Measurements from ENCODE around the gene SPEG. TPM values are rescaled to one million over a fixed set of nuclear protein-coding genes. Genes with fewer than 3 reads are reported as not detected.
A peak's percentile ranks its signal among the peaks of the same experiment; 100 is the strongest.
"Not testable (repeated sequence)": the region's sequence is repeated elsewhere in the genome, so short reads cannot be mapped to it uniquely, and the experiment has no call there.

Gene SPEG
- total RNA-seq, 2 donors from 2014 or later = 23.1 to 29.8 TPM

DNA sequence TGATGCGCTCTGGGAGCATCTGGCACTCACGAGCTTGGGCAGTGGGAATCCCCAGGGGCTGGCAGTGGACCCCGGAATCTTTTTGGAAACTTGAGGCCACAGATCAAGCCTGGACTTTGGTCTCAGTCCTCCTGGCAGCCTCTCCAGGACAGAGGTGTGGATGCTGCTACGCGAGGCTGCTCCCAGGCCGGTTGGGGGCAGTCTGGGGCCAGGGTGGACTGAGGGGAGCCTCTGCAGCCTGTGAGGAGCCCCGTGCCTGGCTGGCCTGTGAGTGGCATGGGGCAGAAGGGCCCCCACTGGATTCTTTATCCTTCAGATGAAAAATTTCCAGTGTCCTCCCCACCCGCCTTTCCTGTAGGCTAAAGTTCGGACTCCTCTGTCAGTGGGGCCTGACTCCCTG lies 29.2 kb upstream of the SPEG start:
- Mint-ChIP-seq H3K4me3 (no peak overlapping the region), H3K27ac (no peak overlapping the region), H3K4me1 (peaks cover 19% of the 10 kb centered on the region), H3K9me3 (no peaks in the 10 kb centered on the region), H3K36me3 (ENCODE audit: low read depth) (no peaks in the 10 kb centered on the region), H3K27me3 (ENCODE audit: insufficient read depth) (peaks cover 9% of the 10 kb centered on the region)
- Histone ChIP-seq H3K4me3 (ENCODE audit: low read length) (no peak overlapping the region), H3K36me3 (ENCODE audit: control insufficient read depth, insufficient read depth, low read length) (no peaks in the 10 kb centered on the region), H3K9ac (ENCODE audit: extremely low read depth, low read length, poor library complexity, severe bottlenecking) (no peak overlapping the region), H3K27ac (ENCODE audit: low read depth, low read length) (no peak overlapping the region), H3K27me3 (ENCODE audit: control insufficient read depth, insufficient read depth, low read length, poor library complexity, severe bottlenecking) (no peaks in the 10 kb centered on the region), H3K9me3 (ENCODE audit: control insufficient read depth, low read length) (no peaks in the 10 kb centered on the region), H3K4me1 (ENCODE audit: control insufficient read depth, insufficient read depth, low read length) (peaks cover 18% of the 10 kb centered on the region)
- peak; percentile 85 for DNase-seq
- TF ChIP-seq, protein P1, sequence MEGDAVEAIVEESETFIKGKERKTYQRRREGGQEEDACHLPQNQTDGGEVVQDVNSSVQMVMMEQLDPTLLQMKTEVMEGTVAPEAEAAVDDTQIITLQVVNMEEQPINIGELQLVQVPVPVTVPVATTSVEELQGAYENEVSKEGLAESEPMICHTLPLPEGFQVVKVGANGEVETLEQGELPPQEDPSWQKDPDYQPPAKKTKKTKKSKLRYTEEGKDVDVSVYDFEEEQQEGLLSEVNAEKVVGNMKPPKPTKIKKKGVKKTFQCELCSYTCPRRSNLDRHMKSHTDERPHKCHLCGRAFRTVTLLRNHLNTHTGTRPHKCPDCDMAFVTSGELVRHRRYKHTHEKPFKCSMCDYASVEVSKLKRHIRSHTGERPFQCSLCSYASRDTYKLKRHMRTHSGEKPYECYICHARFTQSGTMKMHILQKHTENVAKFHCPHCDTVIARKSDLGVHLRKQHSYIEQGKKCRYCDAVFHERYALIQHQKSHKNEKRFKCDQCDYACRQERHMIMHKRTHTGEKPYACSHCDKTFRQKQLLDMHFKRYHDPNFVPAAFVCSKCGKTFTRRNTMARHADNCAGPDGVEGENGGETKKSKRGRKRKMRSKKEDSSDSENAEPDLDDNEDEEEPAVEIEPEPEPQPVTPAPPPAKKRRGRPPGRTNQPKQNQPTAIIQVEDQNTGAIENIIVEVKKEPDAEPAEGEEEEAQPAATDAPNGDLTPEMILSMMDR (conservative IDR thresholded peaks at IDR 0.05) = peak; percentile 53
- WGBS, 2 experiments (ENCODE audit: insufficient coverage in 1 of 2, insufficient read length in 1 of 2) = 80 to 89% methylated on average over 4 to 9 of the region's 9 CpGs

DNA sequence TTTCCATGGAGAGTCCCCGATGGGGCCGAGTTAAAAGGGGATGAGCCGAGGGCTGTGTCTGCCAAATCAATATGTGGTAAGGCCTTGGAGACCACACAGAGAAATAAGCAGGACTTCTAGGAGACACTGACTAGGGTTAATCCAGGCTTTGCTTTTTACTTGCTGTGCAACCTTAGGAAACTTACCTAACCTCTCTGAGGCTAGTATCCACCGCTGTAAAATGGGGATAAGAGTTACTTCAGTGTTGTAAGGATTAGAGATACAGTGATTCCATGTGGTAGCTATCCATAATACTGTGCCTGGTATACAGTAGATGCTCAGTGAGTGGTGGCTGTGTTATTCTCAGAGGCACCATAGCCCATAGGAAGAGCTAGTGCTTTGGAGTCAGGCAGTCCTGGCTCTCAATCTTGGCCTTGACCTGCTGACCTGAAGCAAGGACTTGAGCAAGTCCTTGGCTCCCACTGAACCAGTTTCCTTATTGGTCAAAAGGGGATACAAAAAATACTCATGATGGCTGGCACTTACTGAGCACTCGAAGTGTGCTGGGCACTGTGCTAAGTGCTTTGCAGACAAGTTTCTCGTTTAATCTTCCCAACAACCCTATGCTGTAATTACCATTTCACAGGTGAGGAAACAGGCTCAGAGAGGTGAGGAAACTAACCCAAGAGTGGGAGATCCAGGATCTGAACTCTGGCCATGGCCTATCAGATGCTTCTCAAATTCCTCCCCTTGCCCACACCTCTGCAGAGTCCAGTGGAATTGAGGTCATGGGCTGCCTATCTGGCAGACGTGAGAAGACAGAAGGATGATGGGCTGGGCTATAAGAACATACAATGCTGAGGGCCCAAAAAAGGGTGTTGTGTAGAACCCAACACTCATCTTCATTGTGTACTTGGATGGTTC lies 28.4 kb upstream of the SPEG start:
- 93 to 96% methylated on average over 6 to 7 of the region's 7 CpGs for WGBS, 2 experiments (ENCODE audit: insufficient coverage in 1 of 2, insufficient read length in 1 of 2)
- Histone ChIP-seq H3K27ac (ENCODE audit: low read depth, low read length) (no peak overlapping the region), H3K9ac (ENCODE audit: extremely low read depth, low read length, poor library complexity, severe bottlenecking) (no peak overlapping the region)

DNA sequence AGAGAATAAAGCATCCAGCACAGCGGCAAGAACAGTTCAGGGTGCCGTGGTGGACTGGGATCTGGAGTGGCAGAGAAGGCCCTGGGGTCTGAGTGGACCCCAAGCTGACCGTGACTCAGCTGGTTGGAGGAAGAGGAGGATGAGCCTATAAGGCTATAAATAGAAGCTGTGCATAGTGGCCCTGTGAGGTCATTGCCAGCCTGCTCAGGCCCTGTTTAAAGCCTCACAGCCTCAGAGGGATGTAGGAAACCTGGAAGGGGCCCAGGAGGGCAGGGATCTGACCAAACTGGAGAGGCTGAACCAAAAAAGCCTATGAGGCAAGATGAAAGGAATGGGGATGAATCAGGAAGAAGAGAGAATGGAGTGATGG lies 27.8 kb upstream of the SPEG start:
- no peak overlapping the region for H3K9ac ChIP-seq (ENCODE audit: extremely low read depth, low read length, poor library complexity, severe bottlenecking)
- H3K4me3 Mint-ChIP-seq = no peak overlapping the region

More for the DNA sequence above, 28.4 kb upstream of the SPEG start:
- no peaks in the 10 kb centered on the region for H3K9me3 ChIP-seq (ENCODE audit: control insufficient read depth, low read length)
- H3K4me1 ChIP-seq (ENCODE audit: control insufficient read depth, insufficient read depth, low read length) = peaks cover 14% of the 10 kb centered on the region
- no peak for DNase-seq
- peaks cover 9% of the 10 kb centered on the region for H3K27me3 Mint-ChIP-seq (ENCODE audit: insufficient read depth)
- H3K27ac Mint-ChIP-seq = no peak overlapping the region
- no peak overlapping the region for H3K4me3 Mint-ChIP-seq
- no peaks in the 10 kb centered on the region for H3K36me3 ChIP-seq (ENCODE audit: control insufficient read depth, insufficient read depth, low read length)
- H3K9me3 Mint-ChIP-seq = no peaks in the 10 kb centered on the region
- H3K4me1 Mint-ChIP-seq = peaks cover 19% of the 10 kb centered on the region
- TF ChIP-seq, protein P1 (conservative IDR thresholded peaks at IDR 0.05) = no peak
- H3K4me3 ChIP-seq (ENCODE audit: low read length) = no peak overlapping the region
- H3K27me3 ChIP-seq (ENCODE audit: control insufficient read depth, insufficient read depth, low read length, poor library complexity, severe bottlenecking) = no peaks in the 10 kb centered on the region
- no peaks in the 10 kb centered on the region for H3K36me3 Mint-ChIP-seq (ENCODE audit: low read depth)

DNA sequence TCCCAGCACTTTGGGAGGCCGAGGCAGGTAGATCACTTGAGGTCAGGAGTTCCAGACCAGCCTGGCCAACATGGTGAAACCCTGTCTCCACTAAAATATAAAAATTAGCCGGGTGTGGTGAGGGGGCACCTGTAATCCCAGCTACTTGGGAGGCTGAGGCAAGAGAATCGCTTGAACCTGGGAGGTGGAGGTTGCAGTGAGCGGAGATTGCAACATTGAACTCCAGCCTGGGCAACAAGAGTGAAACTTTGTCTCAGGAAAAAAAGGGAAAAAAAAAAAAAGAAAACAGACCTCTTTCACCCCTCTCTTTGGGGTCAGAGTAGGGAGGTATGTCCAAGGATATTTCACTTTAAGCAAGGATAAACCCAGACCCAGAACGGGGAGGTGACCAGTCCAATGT lies 27.3 kb upstream of the SPEG start:
- not testable (repeated sequence) for H3K27ac Mint-ChIP-seq; H3K4me3 Mint-ChIP-seq; H3K27me3 ChIP-seq (ENCODE audit: control insufficient read depth, insufficient read depth, low read length, poor library complexity, severe bottlenecking); H3K27ac ChIP-seq (ENCODE audit: low read depth, low read length); H3K9ac ChIP-seq (ENCODE audit: extremely low read depth, low read length, poor library complexity, severe bottlenecking); H3K36me3 Mint-ChIP-seq (ENCODE audit: low read depth); H3K36me3 ChIP-seq (ENCODE audit: control insufficient read depth, insufficient read depth, low read length); H3K9me3 Mint-ChIP-seq; H3K9me3 ChIP-seq (ENCODE audit: control insufficient read depth, low read length); H3K4me1 ChIP-seq (ENCODE audit: control insufficient read depth, insufficient read depth, low read length); H3K4me3 ChIP-seq (ENCODE audit: low read length); DNase-seq; H3K27me3 Mint-ChIP-seq (ENCODE audit: insufficient read depth)
- 76 to 83% methylated on average over 1 to 5 of the region's 5 CpGs for WGBS, 2 experiments (ENCODE audit: insufficient coverage in 1 of 2, insufficient read length in 1 of 2)
- H3K4me1 Mint-ChIP-seq = peaks cover 12% of the 10 kb centered on the region

More for the DNA sequence above, 27.8 kb upstream of the SPEG start:
- DNase-seq = no peak
- Mint-ChIP-seq H3K27me3 (ENCODE audit: insufficient read depth) (peaks cover 9% of the 10 kb centered on the region), H3K27ac (no peak overlapping the region), H3K4me1 (peaks cover 17% of the 10 kb centered on the region), H3K36me3 (ENCODE audit: low read depth) (no peaks in the 10 kb centered on the region), H3K9me3 (peaks cover 3% of the 10 kb centered on the region)
- no peaks in the 10 kb centered on the region for H3K36me3 ChIP-seq (ENCODE audit: control insufficient read depth, insufficient read depth, low read length)
- TF ChIP-seq, protein P1 (conservative IDR thresholded peaks at IDR 0.05) = no peak
- H3K27me3 ChIP-seq (ENCODE audit: control insufficient read depth, insufficient read depth, low read length, poor library complexity, severe bottlenecking) = no peaks in the 10 kb centered on the region
- no peak overlapping the region for H3K4me3 ChIP-seq (ENCODE audit: low read length)
- WGBS, 2 experiments (ENCODE audit: insufficient coverage in 1 of 2, insufficient read length in 1 of 2) = 91 to 100% methylated on average over 3 of the region's 3 CpGs
- H3K4me1 ChIP-seq (ENCODE audit: control insufficient read depth, insufficient read depth, low read length) = peaks cover 8% of the 10 kb centered on the region
- H3K9me3 ChIP-seq (ENCODE audit: control insufficient read depth, low read length) = no peaks in the 10 kb centered on the region
- H3K27ac ChIP-seq (ENCODE audit: low read depth, low read length) = no peak overlapping the region
